ENCODE data around the gene BTBD6.
"Not testable (repeated sequence)": the region's sequence is repeated elsewhere in the genome, so short reads cannot be mapped to it uniquely, and the experiment has no call there.

BTBD6 gene

GRCh38 chr14:105269405-105269804 lies 21.1 kb downstream of the BTBD6 start:
- no peak for DNase-seq
- peaks cover 3% of the 10 kb centered on the region for H3K27me3 Mint-ChIP-seq (ENCODE audit: low read depth, poor library complexity)
- no peak overlapping the region for H3K27ac Mint-ChIP-seq
- no peak for TF ChIP-seq CTCF (IDR thresholded peaks at IDR 0.05)
- H3K4me1 Mint-ChIP-seq = peaks cover 14% of the 10 kb centered on the region
- peaks cover 30% of the 10 kb centered on the region for H3K36me3 Mint-ChIP-seq (ENCODE audit: low read depth)
- H3K9me3 Mint-ChIP-seq = peaks cover 4% of the 10 kb centered on the region
- no peak overlapping the region for H3K4me3 Mint-ChIP-seq

GRCh38 chr14:105271224-105271890 lies 23.0 kb downstream of the BTBD6 start:
- Mint-ChIP-seq H3K27ac (peak overlapping the region; percentile 64), H3K4me1 (peaks cover 26% of the 10 kb centered on the region), H3K27me3 (ENCODE audit: low read depth, poor library complexity) (no peaks in the 10 kb centered on the region), H3K9me3 (no peaks in the 10 kb centered on the region), H3K36me3 (ENCODE audit: low read depth) (peaks cover 16% of the 10 kb centered on the region), H3K4me3 (no peak overlapping the region)
- TF ChIP-seq CTCF (IDR thresholded peaks at IDR 0.05) = no peak
- no peak for DNase-seq

GRCh38 chr14:105272623-105273022 lies 24.3 kb downstream of the BTBD6 start:
- Mint-ChIP-seq H3K9me3 (no peaks in the 10 kb centered on the region), H3K27me3 (ENCODE audit: low read depth, poor library complexity) (no peaks in the 10 kb centered on the region), H3K4me1 (peaks cover 26% of the 10 kb centered on the region), H3K4me3 (no peak overlapping the region), H3K27ac (no peak overlapping the region), H3K36me3 (ENCODE audit: low read depth) (peaks cover 8% of the 10 kb centered on the region)
- TF ChIP-seq CTCF (IDR thresholded peaks at IDR 0.05) = no peak
- no peak for DNase-seq

GRCh38 chr14:105273062-105273461 lies 24.7 kb downstream of the BTBD6 start:
- TF ChIP-seq CTCF (IDR thresholded peaks at IDR 0.05) = no peak
- Mint-ChIP-seq H3K4me1 (peaks cover 26% of the 10 kb centered on the region), H3K27ac (no peak overlapping the region), H3K27me3 (ENCODE audit: low read depth, poor library complexity) (no peaks in the 10 kb centered on the region), H3K4me3 (no peak overlapping the region), H3K9me3 (no peaks in the 10 kb centered on the region), H3K36me3 (ENCODE audit: low read depth) (peaks cover 8% of the 10 kb centered on the region)
- no peak for DNase-seq

- Mint-ChIP-seq H3K27me3 (ENCODE audit: low read depth, poor library complexity) (no peaks in the 10 kb centered on the region), H3K4me1 (peaks cover 26% of the 10 kb centered on the region), H3K9me3 (no peaks in the 10 kb centered on the region), H3K36me3 (ENCODE audit: low read depth) (peaks cover 8% of the 10 kb centered on the region), H3K27ac (no peak overlapping the region), H3K4me3 (no peak overlapping the region)
- no peak for TF ChIP-seq CTCF (IDR thresholded peaks at IDR 0.05)
- DNase-seq = no peak
Measured at GRCh38 chr14:105274637-105275036, 26.3 kb downstream of the BTBD6 start.

GRCh38 chr14:105275267-105275946 lies 27.1 kb downstream of the BTBD6 start:
- DNase-seq = no peak
- no peak overlapping the region for H3K4me3 Mint-ChIP-seq
- TF ChIP-seq CTCF (IDR thresholded peaks at IDR 0.05) = no peak
- H3K36me3 Mint-ChIP-seq (ENCODE audit: low read depth) = peaks cover 8% of the 10 kb centered on the region
- no peaks in the 10 kb centered on the region for H3K9me3 Mint-ChIP-seq
- H3K4me1 Mint-ChIP-seq = peaks cover 26% of the 10 kb centered on the region
- H3K27me3 Mint-ChIP-seq (ENCODE audit: low read depth, poor library complexity) = no peaks in the 10 kb centered on the region
- peak overlapping the region; percentile 96 for H3K27ac Mint-ChIP-seq

GRCh38 chr14:105277448-105277847 lies 29.1 kb downstream of the BTBD6 start:
- Mint-ChIP-seq H3K4me1 (peaks cover 31% of the 10 kb centered on the region), H3K27ac (peak overlapping the region; percentile 83)
- H3K27me3 Mint-ChIP-seq (ENCODE audit: low read depth, poor library complexity); H3K4me3 Mint-ChIP-seq; DNase-seq; H3K36me3 Mint-ChIP-seq (ENCODE audit: low read depth); H3K9me3 Mint-ChIP-seq: not testable (repeated sequence)
